ENCODE data around the gene MTMR12.
A peak's percentile ranks its signal among the peaks of the same experiment; 100 is the strongest.

Gene MTMR12, protein sequence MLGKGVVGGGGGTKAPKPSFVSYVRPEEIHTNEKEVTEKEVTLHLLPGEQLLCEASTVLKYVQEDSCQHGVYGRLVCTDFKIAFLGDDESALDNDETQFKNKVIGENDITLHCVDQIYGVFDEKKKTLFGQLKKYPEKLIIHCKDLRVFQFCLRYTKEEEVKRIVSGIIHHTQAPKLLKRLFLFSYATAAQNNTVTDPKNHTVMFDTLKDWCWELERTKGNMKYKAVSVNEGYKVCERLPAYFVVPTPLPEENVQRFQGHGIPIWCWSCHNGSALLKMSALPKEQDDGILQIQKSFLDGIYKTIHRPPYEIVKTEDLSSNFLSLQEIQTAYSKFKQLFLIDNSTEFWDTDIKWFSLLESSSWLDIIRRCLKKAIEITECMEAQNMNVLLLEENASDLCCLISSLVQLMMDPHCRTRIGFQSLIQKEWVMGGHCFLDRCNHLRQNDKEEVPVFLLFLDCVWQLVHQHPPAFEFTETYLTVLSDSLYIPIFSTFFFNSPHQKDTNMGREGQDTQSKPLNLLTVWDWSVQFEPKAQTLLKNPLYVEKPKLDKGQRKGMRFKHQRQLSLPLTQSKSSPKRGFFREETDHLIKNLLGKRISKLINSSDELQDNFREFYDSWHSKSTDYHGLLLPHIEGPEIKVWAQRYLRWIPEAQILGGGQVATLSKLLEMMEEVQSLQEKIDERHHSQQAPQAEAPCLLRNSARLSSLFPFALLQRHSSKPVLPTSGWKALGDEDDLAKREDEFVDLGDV

DNA sequence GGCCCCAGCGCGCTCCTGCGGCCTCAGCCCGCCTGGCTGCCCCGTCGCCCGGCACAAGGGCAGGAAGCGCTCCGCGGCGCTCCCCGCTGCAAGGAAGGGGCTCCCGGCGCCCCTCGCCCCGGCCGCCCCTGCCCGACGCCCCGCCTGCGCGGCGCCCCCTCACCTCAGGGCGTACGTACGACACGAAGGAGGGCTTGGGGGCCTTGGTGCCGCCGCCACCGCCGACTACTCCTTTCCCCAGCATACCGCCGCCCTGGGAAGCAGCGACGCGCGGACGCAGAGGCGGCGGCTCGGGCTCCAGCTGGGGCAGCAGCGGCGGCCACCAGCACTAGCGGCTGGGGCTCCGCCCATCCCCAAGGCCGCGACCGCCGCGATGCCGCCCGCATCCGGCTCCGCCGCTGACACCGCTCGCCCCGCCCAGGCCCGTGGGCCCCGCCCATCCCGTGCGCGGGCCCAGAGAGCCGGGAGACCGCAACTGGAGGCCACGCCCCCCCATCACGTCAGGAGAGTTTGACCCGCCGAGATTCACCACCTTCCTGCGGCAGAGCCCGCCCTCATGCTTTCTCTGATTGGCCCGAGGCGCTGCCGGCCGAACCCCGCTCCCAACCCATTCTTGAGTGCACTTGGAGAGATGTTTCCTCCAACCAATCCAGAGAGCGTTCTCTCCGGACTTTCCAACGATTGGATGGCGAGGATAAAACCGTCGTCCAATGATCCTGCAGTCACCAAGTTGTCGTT, at the start of gene MTMR12:
MTMR12 (minus strand) TSS at position 345 of the 738 bp plus-strand sequence; CDS start at position 244, 101 bp downstream.
- peak; percentile 99 to 100 (median 100) for DNase-seq

DNA sequence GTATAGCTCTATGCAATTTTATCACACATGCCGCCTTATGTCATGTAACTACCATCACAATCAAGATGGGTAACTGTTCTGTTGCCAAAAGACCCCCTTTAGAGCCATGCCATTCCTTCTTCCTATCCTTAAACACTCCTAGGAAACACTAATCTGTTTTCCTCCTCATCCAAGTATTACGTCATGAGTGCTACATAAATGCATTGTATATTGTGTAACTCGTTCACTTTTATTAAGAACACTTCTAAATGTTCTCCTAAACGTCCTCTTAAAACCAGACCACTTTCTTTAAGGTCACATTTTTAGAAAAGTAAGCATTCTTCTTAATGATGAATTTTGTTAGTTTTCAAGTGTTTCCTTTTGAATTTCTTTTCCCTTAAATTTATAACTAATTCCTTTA, 49.8 kb upstream of the MTMR12 start:
- DNase-seq = no peak

DNA sequence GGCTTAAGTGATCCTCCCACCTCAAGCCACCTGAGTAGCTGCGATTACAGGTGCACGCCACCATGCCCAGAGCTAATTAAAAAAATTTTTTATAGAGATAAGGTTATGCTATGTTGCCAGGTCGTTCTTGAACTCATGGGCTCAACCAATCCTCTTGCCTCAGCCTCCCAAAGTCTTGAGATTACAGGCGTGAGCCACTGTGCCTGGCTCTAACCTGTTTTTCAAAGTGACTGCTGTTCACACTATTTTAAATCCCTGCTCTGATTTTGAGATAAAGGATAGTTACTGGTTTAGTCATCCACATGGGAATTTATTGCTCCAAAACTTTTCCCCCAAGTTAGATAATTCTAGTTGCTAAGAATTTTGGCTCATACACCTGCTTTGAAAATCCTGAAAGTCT, 48.2 kb upstream of the MTMR12 start:
- no peak for DNase-seq

DNA sequence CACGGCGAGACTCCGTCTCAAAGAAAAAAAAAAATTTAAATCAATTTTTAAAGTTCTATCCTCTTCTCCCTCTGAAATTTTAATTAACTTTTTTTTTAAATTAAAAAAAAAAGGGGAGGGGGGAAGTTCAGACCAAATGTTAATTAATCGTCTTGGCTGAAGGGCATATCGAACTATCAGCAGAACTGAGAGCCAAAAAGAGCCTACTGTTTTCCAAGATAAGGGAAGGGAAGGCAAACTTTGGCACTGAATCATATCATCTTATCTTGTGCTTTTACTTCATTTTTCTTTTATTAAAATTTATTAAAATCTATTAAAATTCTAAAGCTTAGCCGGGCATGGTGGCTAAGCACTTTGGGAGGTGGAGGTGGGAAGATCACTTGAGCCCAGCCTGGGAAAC, 45.9 kb upstream of the MTMR12 start:
- no peak for DNase-seq

DNA sequence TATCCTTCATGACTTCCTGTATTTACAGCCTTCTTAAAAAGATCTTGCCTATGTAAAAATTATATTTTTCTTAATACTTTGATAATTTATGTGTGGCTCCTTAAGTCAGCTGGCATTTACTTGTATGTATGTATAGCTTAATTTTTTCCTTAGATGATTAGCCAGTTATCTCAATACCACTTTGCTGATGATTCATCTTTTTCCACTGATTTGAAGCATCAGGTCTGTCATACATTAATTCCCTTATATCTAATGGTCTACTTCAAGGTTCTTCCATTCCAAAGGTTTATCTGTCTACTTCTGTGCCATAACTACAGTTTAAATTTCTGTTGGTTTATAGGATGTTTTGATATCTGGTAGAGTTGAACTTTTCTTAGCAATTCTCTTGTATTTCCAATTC, 44.9 kb upstream of the MTMR12 start:
- no peak for DNase-seq

DNA sequence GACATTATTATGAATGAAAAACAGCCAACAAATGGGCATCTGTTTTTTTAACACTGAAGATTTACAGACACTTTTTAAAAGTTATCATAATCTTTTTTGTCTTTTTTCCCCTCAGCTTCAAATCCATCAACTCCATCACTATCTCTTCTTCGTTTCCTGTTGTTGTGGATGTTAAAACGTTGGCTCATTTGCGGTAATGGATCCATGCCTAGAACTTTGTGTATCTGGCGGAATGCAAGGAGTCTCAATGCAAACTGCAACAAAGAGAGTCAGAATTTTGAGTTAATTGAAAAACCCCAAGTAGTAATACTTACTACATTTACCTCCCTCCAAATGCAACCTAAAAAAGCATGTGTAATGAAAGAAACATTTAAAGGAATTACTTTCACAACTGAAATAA, 42.9 kb upstream of the MTMR12 start:
- DNase-seq = no peak

DNA sequence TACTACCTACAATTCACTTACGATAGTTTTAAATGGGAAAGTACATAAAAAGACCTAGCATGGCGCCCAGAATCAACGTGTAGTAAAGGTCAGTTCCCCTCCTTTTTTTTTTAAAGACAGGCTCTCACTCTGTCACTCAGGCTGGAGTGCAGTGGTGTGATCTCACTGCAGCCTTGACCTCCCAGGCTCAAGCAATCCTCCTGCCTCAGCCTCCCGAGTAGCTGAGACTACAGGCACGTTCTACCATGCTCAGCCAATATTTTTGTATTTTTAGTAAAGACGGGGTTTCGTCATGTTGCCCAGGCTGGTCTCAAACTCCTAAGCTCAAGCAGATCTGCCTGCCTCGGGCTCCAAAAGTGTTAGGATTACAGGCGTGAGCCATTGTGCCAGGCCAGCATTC, 40.7 kb upstream of the MTMR12 start:
- no peak for DNase-seq

DNA sequence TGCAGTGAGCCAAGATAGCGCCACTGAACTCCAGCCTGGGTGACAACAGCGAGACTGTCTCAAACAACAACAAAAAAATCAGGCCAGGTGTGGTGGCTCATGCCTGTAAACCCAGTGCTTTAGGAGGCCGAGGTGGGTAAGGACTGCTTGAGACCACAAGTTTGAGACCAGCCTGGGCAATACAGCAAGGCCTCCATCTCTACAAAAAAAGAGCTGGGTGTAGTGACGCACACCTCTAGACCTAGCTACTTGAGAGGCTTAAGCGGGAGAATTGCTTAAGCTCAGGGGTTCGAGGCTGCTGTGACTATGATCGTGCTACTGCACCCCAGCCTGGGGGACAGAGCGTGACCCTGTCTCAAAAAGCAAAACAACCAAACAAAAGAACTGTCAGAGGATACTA, 39.9 kb upstream of the MTMR12 start:
- no peak for DNase-seq

DNA sequence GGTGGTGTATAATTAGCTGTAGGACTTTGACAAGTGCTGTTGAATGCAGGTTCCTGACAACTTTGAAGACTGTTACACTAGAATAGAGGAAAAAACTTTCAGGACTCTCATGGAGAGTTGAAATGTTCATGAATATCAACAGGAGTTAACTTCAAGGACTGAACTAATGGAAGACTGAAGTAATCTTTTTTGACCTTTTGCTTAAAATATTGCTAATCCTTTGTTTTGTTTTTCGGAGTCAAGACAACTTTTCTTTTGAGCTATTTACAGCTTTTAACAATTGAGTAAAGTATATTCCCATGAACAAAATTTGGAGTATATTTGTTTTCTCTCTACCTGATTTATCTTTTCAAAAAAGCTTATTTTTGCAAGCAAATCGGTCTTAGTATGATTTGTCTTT, 34.1 kb upstream of the MTMR12 start:
- DNase-seq = no peak

DNA sequence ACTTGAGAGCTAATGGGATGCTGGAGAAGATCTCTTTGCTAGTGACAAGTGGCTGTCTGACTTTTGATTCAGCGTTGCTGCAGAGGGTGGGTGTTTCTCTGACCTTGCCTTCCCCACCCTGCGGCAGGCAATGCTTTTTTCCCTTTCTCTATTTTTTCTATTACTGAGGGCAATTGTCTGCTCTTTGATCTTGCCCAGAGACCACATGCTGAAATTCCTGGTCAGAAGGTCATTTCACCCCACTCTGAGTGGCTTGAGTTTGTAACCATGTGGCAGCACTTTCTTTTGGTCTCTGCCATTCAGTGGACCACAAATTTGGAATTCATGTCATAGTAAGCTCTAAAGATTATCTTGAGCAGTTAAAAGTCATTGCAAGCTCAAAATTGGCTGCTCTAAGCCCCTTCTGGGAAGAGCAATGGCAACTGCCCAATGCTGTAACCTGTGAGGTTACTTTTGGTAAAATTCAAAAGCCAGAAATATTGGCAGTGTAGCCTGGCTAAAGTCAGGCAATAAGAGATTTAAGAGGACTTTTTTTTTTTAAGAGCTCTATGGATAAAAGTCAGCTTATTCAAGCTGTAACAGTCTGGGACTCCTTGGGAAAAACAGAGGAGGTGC, 30.4 kb upstream of the MTMR12 start:
- DNase-seq = no peak

DNA sequence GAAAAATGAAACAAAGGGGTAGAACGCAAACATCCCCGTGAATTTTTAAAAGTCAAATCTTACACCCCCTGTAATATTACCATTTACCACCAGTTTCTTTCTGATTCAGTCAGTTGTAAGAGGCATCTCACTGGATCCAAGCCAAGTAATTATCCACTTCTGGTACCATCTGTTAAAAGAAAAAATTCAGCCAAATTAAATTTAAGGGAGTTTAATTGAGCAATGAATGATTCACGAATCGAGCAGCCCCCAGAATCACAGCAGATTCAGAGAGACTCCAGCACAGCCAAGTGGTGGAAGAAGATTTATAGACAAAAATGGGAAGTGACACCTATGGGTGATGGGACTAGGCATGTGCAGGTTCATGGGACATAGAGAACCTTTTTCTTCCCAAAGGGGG, 29.9 kb upstream of the MTMR12 start:
- no peak for DNase-seq

DNA sequence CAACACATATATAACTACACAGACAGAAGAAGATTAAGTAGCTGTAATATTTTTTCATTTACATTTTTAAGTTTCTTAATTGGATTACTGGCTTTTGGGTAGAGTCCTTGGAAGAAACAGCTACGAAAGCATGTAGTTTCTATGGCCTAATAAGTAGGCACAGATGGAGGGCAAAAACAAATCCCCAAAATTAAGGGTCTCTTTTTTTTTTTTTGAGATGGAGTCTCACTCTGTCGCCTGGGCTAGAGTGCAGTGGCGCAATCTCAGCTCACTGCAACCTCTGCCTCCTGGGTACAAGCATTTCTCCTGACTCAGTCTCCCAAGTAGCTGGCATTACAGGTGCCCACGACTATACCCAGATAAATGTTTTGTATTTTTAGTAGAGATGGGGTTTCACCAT, 27.1 kb upstream of the MTMR12 start:
- no peak for DNase-seq

DNA sequence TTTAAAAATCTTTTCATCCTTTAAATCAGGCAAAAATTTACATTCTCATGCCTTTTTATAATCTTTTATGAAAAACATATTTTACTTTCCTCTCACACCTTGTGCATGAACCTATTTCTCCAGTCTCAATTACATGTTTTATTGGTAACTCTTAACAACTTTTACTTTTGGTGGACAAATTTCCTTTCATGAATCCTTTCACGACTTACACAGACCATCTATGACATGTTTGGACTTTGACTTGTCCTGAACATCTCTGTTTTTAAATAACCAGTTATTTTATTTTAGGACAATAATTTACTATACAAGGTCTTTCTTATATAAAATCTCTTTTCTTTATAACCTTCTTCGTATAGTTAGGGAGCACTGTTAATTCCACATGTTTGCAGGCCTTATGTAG, 26.5 kb upstream of the MTMR12 start:
- no peak for DNase-seq

DNA sequence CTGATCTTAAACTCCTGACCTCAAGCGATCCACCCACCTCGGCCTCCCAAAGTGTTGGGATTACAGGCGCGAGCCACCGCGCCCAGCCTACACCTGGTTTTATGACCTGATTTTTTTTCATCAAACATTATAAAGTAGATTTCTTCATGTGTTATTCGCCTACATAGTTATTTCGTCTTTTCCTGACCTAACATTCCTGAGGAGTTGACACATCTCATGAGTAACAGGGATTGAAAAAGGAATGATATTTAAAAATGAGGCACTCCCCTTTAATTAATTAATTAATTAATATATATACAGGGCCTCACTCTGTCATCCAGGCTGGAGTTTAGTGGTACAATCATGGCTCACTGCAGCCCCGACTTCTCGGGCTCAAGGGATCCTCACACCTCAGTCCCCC, 20.2 kb upstream of the MTMR12 start:
- no peak for DNase-seq

DNA sequence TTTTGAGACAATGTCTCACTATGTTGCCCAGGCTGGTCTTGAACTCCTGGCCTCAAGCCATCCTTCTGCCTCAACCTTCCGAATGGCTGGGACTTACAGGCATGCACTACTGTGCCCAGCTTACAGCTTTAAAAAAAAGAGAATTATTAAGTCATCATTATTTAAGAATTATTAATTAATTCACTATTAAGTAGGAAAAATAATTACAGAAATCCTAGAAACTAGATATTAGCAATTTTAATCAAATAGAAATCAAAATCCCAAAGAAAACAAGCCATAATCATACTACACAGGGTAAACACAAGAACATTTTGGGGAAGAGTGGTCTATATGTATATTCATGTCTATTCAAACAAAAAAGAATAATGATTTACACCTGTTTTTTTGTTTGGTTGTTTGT, 19.6 kb upstream of the MTMR12 start:
- DNase-seq = no peak

DNA sequence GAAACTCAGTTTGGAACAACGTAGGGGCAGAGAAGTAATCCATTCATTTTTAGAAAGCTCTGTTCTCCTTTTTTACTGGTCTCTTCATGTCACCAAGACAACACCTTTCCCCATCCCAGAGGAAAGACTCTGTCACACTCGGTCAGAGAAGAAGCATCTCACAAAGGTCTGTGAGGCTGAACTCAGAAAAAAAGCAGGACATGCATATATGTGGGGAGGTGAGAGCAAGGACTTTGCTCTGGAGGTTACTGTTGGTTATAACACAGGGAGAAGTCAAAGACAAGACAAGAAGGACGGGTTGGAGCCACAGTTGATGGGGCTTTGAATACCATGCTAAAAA, 19.2 kb upstream of the MTMR12 start:
- DNase-seq = no peak

DNA sequence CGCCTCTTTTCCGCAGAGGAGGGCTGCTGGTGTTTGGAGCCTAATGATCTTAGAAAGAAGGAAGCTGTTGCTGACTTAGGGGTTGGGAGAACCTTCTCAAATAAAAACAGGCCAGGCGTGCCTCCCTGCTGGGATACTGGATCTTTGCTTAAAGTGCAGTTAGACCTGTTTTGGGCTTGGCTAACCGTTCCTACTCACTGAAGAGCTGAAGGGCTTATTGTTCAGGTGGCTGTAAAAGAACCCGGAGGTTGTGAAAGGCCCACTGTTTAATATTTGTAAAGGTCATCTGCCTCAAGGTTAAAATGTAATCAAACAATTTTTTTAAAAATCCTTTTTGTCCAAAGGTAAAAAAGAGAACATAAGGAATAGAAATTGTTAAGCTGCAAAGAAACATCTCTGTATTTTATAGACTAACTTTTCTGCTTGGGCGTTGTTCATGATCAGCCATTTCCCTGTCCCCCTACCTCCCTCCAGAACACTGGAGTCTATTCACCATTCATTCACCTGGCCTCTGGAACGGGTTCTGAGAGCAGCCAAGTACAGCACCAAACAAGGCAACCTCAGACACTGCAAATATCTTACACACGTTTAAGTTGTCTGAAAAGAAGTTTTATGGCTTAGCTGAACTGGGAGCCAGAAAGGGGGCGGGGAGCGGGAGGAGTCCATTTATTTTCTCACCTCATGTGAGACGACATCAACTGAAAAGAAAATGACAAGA, 18.6 kb upstream of the MTMR12 start:
- DNase-seq = no peak

DNA sequence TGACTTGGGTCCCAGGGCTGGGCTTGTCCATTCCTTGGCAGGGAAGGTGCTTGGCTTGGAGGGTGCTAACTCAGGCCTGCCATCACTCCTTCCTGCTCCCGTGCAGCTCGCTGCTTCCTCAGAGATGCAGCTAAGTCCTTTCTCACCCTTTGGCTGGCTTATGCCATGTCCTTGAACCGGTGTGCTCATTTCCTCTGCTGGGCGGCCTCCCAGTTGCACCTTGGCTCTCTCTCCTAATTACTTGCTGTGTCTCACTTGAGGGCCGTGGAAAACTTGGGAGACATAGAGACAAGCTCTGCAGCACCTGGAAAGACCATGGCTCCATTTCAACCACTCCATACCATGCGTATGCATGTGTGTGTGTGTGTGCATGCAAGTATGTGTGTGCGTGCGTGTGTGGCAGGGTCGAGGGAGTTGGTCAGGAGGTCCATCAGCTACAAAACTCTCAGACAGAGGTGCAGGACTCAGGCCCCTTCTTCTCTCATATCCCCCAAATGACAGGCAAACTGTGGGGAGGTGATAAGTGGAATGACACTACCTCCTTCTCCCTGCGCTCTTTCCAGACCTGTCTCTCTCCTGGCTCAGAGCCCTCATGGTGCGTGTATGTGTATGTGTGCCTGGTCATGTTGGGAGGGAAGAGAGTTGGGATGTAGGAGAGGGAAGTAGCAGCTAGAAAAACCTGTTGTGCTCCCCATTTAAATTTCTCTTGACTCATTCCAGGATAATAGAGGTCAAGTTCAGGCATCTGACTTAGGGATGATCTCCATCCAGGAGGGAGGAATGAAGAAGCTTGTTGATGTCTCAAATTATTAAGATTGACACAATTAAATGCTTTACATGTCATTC, 17.6 kb upstream of the MTMR12 start:
- DNase-seq = no peak

DNA sequence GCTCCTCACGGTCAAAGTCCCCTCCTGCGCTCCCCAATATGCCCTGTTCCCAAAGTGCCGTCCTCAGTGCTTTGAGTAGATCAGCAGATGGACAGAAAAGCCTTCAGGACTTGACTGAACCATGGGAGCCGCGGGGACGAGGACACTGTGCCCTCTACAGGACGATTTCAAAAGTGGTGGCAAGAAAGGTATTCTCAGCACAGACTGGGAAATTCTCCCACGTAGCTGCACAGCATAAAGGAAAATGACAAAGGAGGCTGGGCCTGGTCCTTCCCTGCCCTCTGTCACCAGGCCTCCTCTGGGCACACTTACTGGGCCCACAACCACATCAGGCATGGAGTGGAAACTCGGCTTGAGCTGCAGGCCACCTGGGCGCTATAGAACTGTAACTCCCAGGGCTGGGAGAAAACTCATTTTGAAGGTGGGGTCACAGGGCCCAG, 16.7 kb upstream of the MTMR12 start:
- DNase-seq = peak in 3 of 4 experiments; percentile 4 to 17 (median 13)

DNA sequence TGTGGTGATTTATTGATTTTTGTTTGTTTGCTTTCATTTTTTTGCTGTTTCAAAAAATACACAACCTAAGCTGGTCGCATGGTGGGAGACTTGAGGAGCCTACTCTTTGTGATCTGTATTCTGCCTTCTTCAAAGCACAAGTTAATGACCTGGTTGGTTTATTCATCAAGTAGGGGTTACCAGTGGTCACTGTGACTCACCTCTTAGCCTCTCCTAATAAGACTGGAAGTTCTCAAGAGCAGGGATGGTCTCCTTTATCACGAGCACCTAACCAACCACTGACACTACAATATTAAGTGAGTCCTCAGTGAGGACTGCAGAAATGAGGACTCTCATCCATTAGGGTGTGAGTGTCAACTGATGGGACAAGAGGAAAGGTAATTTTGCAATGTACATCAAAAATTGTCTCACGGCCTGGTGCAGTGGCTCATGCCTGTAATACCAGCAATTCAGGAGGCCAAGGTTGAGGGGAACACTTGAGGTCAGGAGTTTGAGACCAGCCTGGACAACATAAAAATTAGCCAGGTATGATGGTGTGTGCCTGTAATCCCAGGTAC, 13.6 kb upstream of the MTMR12 start:
- no peak for DNase-seq

DNA sequence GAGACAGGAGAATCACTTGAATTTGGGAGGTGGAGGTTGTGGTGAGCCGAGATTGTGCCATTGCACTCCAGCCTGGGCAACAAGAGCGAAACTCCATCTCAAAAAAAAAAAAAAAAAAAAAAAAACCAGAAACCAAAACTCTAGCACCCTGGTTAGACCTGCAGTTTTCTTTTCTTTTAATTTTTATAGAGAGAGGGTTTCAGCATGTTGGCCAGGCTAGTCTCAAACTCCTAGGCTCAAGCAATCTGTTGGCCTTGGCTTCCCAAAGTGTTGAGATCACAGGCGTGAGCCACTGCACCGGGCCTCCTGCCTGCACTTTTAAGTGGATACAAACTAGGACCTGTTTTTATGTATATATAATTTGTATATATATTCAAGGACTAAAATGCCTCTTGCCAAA, 12.9 kb upstream of the MTMR12 start:
- DNase-seq = no peak
